ENCODE results near the gene LIPK.
"Not testable (repeated sequence)": the region's sequence is repeated elsewhere in the genome, so short reads cannot be mapped to it uniquely, and the experiment has no call there.

- TF ChIP-seq POLR2AphosphoS5 (IDR thresholded peaks at IDR 0.05; ENCODE audit: borderline replicate concordance, low read depth, low read length); EZH2 (IDR thresholded peaks at IDR 0.05): not testable (repeated sequence)
Observed at GRCh38 chr10:88663153-88663552, 42.9 kb upstream of the LIPK start.
